CD4-positive, alpha-beta T cell (primary cell): ENCODE data around the gene VIPR1. TPM values are rescaled to one million over a fixed set of nuclear protein-coding genes. Genes with fewer than 3 reads are reported as not detected.

Experiments used
- ATAC-seq: fragments of 200-7000 bp; cut with Tn5 transposase; one replicate; pipeline ENCODE4 v1.10.0; 2022; ENCODE audit warnings: mild to moderate bottlenecking; ENCODE audit not compliant: poor library complexity
- CTCF ChIA-PET: fragments of 350-600 bp; sonication (Branson Sonifier 250); formaldehyde crosslinking; loops from one replicate; lab custom pipeline; 2021; ENCODE audit warnings: antibody characterized with exemption, inconsistent platforms; lab: Charles Lee
- POLR2A ChIA-PET: fragments of 350-600 bp; sonication (Branson Sonifier 250); formaldehyde crosslinking; loops from one replicate; lab custom pipeline; 2021; ENCODE audit warnings: antibody characterized with exemption, inconsistent platforms; lab: Charles Lee
- DNase-seq, 14 experiments: peaks; one replicate each; pipeline ENCODE4 v3.0.0-alpha.2; 2013 to 2020; ENCODE audit warnings: mixed read lengths in 2 of 14
- H3K27ac ChIP-seq, 2 donors: one replicate each; pipeline versions ENCODE4 v1.5.1 to v1.7.0; 2013; ENCODE audit warnings: low read length in 2 of 2, low read depth in 1 of 2, mild to moderate bottlenecking in 1 of 2
- H3K27me3 ChIP-seq, 2 experiments: 1 replicate in 1 of 2; 2 replicates in 1 of 2; pipeline versions ENCODE4 v1.6.1 to v1.7.0; 2013; ENCODE audit warnings: low read length in 2 of 2, control low read depth in 1 of 2, mild to moderate bottlenecking in 1 of 2, moderate library complexity in 1 of 2; ENCODE audit not compliant: insufficient read depth in 2 of 2, control insufficient read depth in 1 of 2
- H3K36me3 ChIP-seq: one replicate; pipeline ENCODE4 v1.6.1; 2013; ENCODE audit warnings: low read length, control low read depth; ENCODE audit not compliant: insufficient read depth
- H3K4me1 ChIP-seq: one replicate; pipeline ENCODE4 v1.6.1; 2013; ENCODE audit warnings: low read length, control low read depth; ENCODE audit not compliant: insufficient read depth
- H3K4me3 ChIP-seq: one replicate; pipeline ENCODE4 v1.5.1; 2013; ENCODE audit warnings: mild to moderate bottlenecking, low read length, moderate library complexity
- H3K9me3 ChIP-seq, 2 experiments: 1 replicate in 1 of 2; 2 replicates in 1 of 2; pipeline versions ENCODE4 v1.6.1 to v1.7.0; 2013; ENCODE audit warnings: low read length in 2 of 2, mild to moderate bottlenecking in 2 of 2, control low read depth in 1 of 2, moderate library complexity in 1 of 2; ENCODE audit not compliant: control insufficient read depth in 1 of 2, insufficient read depth in 1 of 2
- H3K27ac Mint-ChIP-seq: one replicate; pipeline ENCODE4 v1.8.0; 2020; ENCODE audit warnings: mixed read lengths
- H3K27me3 Mint-ChIP-seq: one replicate; pipeline ENCODE4 v1.8.0; 2021; ENCODE audit warnings: mixed read lengths
- H3K36me3 Mint-ChIP-seq: one replicate; pipeline ENCODE4 v1.8.0; 2021; ENCODE audit warnings: low read depth, mixed read lengths
- H3K4me1 Mint-ChIP-seq: one replicate; pipeline ENCODE4 v1.8.0; 2021; ENCODE audit warnings: low read depth, mixed read lengths
- H3K4me3 Mint-ChIP-seq: one replicate; pipeline ENCODE4 v1.8.0; 2020; ENCODE audit warnings: mild to moderate bottlenecking, mixed read lengths
- H3K9me3 Mint-ChIP-seq: one replicate; pipeline ENCODE4 v1.8.0; 2020; ENCODE audit warnings: mixed read lengths
- intact Hi-C, 2 experiments: fragments of 100-400 bp; cut with DNase I in 1 of 2; cut with micrococcal nuclease in 1 of 2; formaldehyde crosslinking; loops; one replicate each; pipeline versions ENCODE4 v1.15.1 to v1.9.0; 2023 to 2025; cut with DNase I, micrococcal nuclease
- total RNA-seq, 174 experiments: library from RNA in 2 of 174; stranded (reverse) in 2 of 174; gene quantifications; one replicate each; pipeline ENCODE4 v1.2.3 and lab custom pipeline; 2021 to 2026
- TF ChIP-seq, protein P1 (sequence below): fragments of 200-600 bp; IDR thresholded peaks from one replicate; pipeline ENCODE4 v1.8.0; 2022; ENCODE audit warnings: antibody characterized with exemption, mild to moderate bottlenecking

Gene VIPR1
- total RNA-seq, 2 experiments from 2014 or later: 66.8 to 67.6 TPM

DNA sequence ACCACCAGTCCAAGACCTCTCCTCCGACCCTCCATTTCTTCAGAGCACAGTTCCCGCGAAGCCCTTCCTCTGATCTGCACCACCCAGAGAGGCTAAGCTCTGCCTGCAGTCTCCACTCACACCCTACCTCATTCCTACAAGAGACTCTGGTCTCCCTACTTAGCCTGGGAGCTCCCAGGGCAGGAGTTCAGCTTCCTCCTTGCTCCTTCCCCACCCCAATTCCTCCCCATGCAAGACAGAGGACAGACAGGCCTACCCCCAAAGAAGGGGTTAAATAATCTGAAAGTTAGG, 12.6 kb upstream of the VIPR1 start:
- H3K27me3 Mint-ChIP-seq: no peaks in the 10 kb centered on the region
- no peaks in the 10 kb centered on the region for H3K27me3 ChIP-seq
- no peaks in the 10 kb centered on the region for H3K4me1 Mint-ChIP-seq
- ATAC-seq (no peak), DNase-seq (no peak)
- TF ChIP-seq, protein P1, sequence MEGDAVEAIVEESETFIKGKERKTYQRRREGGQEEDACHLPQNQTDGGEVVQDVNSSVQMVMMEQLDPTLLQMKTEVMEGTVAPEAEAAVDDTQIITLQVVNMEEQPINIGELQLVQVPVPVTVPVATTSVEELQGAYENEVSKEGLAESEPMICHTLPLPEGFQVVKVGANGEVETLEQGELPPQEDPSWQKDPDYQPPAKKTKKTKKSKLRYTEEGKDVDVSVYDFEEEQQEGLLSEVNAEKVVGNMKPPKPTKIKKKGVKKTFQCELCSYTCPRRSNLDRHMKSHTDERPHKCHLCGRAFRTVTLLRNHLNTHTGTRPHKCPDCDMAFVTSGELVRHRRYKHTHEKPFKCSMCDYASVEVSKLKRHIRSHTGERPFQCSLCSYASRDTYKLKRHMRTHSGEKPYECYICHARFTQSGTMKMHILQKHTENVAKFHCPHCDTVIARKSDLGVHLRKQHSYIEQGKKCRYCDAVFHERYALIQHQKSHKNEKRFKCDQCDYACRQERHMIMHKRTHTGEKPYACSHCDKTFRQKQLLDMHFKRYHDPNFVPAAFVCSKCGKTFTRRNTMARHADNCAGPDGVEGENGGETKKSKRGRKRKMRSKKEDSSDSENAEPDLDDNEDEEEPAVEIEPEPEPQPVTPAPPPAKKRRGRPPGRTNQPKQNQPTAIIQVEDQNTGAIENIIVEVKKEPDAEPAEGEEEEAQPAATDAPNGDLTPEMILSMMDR: no peak
- no peaks in the 10 kb centered on the region for H3K9me3 Mint-ChIP-seq
- no peaks in the 10 kb centered on the region for H3K9me3 ChIP-seq
- no peak overlapping the region for H3K4me3 Mint-ChIP-seq
- H3K36me3 ChIP-seq: no peaks in the 10 kb centered on the region
- ChIA-PET CTCF (no interaction called here), POLR2A (no interaction called here)
- H3K4me3 ChIP-seq: no peak overlapping the region
- H3K27ac ChIP-seq: no peak overlapping the region
- H3K36me3 Mint-ChIP-seq: no peaks in the 10 kb centered on the region
- H3K4me1 ChIP-seq: peaks cover 4% of the 10 kb centered on the region
- intact Hi-C loops: no loop called here
- H3K27ac Mint-ChIP-seq: no peak overlapping the region

DNA sequence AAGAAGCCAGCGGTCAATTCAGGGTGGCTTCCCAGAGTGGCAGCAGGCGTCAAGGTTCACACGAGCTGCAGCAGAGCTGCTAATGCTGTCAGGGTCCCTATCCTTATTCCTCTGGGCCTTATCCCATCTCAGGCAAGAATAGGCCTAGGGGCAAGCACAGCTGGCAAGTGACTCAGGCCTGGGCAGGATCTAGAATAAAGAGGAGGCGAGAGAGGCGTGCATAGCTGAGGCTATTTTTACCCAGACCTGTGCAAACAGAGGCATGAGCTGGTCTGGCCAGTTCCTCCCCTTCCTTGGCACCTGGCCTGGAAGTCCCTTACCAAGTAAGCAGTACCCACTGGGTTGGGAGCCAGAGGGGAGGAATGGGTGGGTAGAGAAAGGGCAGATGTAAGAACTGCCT, 12.2 kb upstream of the VIPR1 start:
- H3K36me3 ChIP-seq: no peaks in the 10 kb centered on the region
- H3K4me3 Mint-ChIP-seq: no peak overlapping the region
- H3K27ac Mint-ChIP-seq: no peak overlapping the region
- H3K27me3 Mint-ChIP-seq: no peaks in the 10 kb centered on the region
- H3K36me3 Mint-ChIP-seq: no peaks in the 10 kb centered on the region
- no peak overlapping the region for H3K27ac ChIP-seq
- intact Hi-C loops: no loop called here
- ChIA-PET POLR2A (no interaction called here), CTCF (no interaction called here)
- no peak overlapping the region for H3K4me3 ChIP-seq
- DNase-seq: peak in 2 of 14 experiments; percentile 31 to 56
- ATAC-seq: no peak
- H3K4me1 ChIP-seq: peaks cover 4% of the 10 kb centered on the region
- no peaks in the 10 kb centered on the region for H3K9me3 Mint-ChIP-seq
- H3K27me3 ChIP-seq: peaks cover 0 to under 1% of the 10 kb centered on the region in 2 experiments
- no peaks in the 10 kb centered on the region for H3K4me1 Mint-ChIP-seq
- TF ChIP-seq, protein P1: no peak
- no peaks in the 10 kb centered on the region for H3K9me3 ChIP-seq

DNA sequence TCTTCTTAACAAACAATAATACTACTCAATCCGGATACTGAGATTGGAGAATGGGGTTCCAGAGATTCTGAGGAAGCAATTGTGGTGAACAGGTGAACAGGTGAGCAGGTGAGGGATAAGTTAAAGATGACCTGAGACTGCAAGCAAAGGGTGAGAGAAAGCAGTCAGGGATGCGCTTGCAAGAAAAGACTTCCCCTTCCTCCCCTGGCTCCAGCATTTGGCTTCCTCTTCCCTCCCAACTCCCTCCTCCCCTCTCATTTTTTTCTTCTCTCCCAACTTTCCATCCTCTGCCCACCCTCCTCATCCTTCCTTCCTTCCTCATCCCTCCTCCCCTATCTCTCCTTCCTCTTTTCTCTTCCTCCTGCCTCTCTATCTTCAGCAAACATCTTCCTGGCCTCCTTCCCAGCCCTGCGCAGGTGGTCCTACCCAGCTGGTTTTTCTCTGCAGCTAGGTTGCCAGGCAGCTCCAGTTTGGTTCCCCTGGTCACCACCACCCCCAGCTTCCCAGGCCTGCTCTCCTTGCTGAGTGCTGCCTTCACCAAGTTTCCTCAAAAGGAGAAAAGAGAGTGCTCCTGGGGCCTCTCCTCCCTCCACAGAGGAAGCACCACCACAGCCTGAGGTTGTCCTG, 10.4 kb upstream of the VIPR1 start:
- peaks cover 0 to 2% of the 10 kb centered on the region in 2 experiments for H3K27me3 ChIP-seq
- intact Hi-C loops: no loop called here
- Mint-ChIP-seq H3K9me3 (no peaks in the 10 kb centered on the region), H3K36me3 (no peaks in the 10 kb centered on the region), H3K4me3 (no peak overlapping the region), H3K4me1 (no peaks in the 10 kb centered on the region), H3K27me3 (no peaks in the 10 kb centered on the region), H3K27ac (no peak overlapping the region)
- POLR2A ChIA-PET: no interaction called here
- ATAC-seq (no peak), DNase-seq (peak in 2 of 14 experiments; percentile 6 to 8)
- H3K9me3 ChIP-seq: no peaks in the 10 kb centered on the region
- TF ChIP-seq, protein P1: no peak
- no peaks in the 10 kb centered on the region for H3K4me1 ChIP-seq
- H3K4me3 ChIP-seq: no peak overlapping the region
- no peaks in the 10 kb centered on the region for H3K36me3 ChIP-seq
- CTCF ChIA-PET: no interaction called here
- H3K27ac ChIP-seq: no peak overlapping the region
